Activated T-cell treated with anti-CD3 and anti-CD28 coated beads, Interleukin-2, amount 50 U/mL, for 24 hours (primary cell): ENCODE results near the gene RAPGEF1.

Source experiments
- DNase-seq: peaks from one replicate; pipeline ENCODE4 v3.0.0-alpha.2; 2020
- H3K27ac Mint-ChIP-seq: 2 replicates; pipeline ENCODE4 v1.8.0; 2020; ENCODE audit warnings: mild to moderate bottlenecking, mixed read lengths
- H3K27me3 Mint-ChIP-seq: 2 replicates; pipeline ENCODE4 v1.8.0; 2020; ENCODE audit warnings: mixed read lengths
- H3K36me3 Mint-ChIP-seq: 2 replicates; pipeline ENCODE4 v1.8.0; 2020; ENCODE audit warnings: low read depth, mixed read lengths
- H3K4me1 Mint-ChIP-seq: 2 replicates; pipeline ENCODE4 v1.8.0; 2020; ENCODE audit warnings: low read depth, mixed read lengths
- H3K4me3 Mint-ChIP-seq: 2 replicates; pipeline ENCODE4 v1.8.0; 2020; ENCODE audit warnings: mild to moderate bottlenecking, moderate library complexity, mixed read lengths
- H3K9me3 Mint-ChIP-seq: 2 replicates; pipeline ENCODE4 v1.8.0; 2020; ENCODE audit warnings: mixed read lengths

The RAPGEF1 gene

DNA sequence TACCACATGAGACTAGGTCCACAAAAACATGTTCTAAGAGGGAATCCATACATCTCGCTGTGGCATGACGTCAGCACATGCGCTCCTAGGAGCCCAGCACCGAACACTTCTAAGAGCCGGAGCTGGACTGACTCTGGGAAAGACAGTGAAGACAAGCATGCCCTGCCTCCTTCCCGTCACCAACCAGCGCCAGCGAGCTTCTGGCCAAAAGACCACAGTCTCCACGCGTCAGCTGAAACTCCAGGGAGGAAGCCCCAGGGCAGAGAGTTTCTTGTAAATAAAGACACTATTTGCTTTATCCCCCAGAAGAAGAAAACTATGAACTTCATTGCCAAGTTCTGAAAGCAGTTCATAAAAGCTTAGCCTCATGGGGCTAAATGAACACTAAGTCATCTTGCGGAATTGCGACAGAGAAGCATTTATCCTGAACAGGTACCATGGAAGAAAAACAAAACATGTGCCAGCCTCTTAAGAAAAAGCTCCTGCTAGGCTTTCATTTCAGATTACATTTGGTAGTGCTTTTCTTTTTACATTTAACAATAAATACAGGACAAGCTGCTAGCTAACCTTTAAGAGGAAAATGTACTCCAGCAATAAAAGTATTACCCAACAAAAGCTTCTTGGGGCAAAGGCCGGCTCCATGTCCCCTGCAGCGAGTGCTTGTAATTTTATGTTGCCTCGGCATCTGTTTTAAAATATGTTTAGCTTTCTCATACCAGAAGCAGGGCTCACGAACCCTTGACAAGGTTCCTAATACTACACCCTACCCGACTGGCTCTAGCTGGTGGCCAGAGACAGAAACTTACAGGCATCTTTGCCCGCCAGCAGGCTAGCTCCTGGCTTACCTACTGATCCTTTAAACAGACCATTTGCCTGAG, 98.0 kb downstream of the RAPGEF1 start:
- Mint-ChIP-seq H3K4me1 (peaks cover 73% of the 10 kb centered on the region), H3K9me3 (no peaks in the 10 kb centered on the region), H3K27ac (peak overlapping the region; percentile 91), H3K4me3 (no peak overlapping the region), H3K27me3 (no peaks in the 10 kb centered on the region), H3K36me3 (peaks cover 92% of the 10 kb centered on the region)
- DNase-seq: no peak

DNA sequence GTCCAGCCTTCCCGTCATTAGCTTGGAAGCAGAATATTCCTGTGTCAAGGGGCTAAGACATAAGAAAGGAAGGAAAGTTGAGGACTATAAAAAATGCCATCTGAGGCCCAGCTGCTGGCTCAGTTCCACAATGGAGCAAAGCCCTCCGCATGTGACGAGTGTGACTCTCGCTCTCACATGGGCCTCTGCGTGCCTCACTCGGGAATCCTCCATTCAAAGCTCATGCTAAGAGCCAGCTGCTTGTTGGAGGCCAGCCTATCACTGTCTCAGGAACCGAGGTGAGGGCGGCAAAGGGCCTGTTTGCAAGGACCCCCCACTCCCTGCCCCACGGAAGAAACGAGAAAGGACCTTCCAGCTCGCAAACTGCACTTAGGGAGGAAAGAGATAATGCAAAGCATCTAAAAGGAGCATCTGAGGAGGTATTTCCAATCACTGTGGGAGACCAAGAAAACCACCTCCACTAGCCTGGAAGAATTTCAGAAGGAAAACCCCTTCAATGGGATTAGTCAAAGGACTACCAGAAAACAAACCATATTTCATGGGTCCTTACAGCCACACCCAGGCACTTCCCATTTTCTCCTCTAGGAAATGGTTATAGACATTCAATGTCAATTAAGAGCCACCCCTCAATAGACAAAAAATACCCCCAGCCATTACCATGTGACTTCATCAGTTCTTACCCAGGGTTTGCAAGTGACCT, 99.3 kb downstream of the RAPGEF1 start:
- Mint-ChIP-seq H3K4me1 (peaks cover 77% of the 10 kb centered on the region), H3K27ac (peak overlapping the region; percentile 91), H3K36me3 (peaks cover 91% of the 10 kb centered on the region), H3K27me3 (no peaks in the 10 kb centered on the region), H3K9me3 (no peaks in the 10 kb centered on the region), H3K4me3 (no peak overlapping the region)
- no peak for DNase-seq

DNA sequence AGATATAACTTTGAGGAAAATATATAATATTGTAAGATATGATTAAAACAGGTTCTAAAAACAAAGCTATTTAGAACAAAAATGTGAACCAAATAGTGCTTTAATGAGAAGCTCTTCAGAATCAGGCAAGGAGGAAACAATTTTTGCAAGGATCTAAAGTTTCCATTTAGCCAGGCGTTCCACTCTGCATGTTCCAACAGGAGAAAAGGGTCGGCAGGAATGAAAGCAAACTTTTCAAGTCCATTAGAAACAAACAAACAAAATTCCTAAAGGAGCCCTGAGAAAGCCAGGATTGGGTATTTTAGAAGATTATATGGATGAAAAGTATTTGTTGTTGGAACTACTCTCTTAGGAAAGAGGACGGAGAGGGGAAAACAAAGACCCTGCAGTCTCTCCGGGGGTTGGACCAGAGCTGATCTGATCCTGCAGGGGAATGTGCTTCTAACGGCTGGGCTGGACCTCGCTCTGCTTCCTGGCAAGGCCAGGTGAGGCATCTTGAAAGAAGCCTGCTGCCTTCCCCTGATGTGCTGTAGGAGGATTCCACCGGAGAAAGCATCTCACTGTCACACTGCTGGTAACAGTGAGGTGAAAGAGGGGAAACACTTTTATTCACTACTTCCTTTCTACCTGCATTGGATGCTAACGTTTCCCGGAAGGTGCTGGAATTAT, 100.0 kb downstream of the RAPGEF1 start:
- peak overlapping the region; percentile 75 for H3K27ac Mint-ChIP-seq
- H3K9me3 Mint-ChIP-seq: no peaks in the 10 kb centered on the region
- peaks cover 77% of the 10 kb centered on the region for H3K4me1 Mint-ChIP-seq
- H3K4me3 Mint-ChIP-seq: no peak overlapping the region
- H3K36me3 Mint-ChIP-seq: peaks cover 94% of the 10 kb centered on the region
- no peak for DNase-seq
- no peaks in the 10 kb centered on the region for H3K27me3 Mint-ChIP-seq

DNA sequence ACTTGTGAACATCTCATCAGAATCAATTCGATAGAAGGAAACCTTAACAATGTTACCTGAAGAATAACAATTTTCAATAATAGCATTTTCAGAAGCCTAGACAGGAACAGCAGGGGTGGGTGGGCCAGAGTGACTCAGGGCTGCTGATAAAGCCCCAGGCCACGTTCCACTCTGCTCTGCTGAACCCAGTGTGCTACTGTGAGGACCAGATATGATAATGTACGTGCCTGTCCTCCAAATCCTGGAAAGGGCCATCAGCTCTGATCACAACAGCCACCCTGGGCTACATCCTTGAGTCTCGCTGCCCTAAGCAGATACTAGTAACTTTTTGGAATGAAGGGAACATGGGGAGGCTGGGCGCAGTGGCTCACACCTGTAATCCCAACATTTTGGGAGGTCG, 103.3 kb downstream of the RAPGEF1 start:
- Mint-ChIP-seq H3K4me1 (peaks cover 56% of the 10 kb centered on the region), H3K27me3 (no peaks in the 10 kb centered on the region), H3K4me3 (no peak overlapping the region), H3K36me3 (peaks cover 92% of the 10 kb centered on the region), H3K27ac (peak overlapping the region; percentile 92), H3K9me3 (no peaks in the 10 kb centered on the region)
- DNase-seq: no peak

DNA sequence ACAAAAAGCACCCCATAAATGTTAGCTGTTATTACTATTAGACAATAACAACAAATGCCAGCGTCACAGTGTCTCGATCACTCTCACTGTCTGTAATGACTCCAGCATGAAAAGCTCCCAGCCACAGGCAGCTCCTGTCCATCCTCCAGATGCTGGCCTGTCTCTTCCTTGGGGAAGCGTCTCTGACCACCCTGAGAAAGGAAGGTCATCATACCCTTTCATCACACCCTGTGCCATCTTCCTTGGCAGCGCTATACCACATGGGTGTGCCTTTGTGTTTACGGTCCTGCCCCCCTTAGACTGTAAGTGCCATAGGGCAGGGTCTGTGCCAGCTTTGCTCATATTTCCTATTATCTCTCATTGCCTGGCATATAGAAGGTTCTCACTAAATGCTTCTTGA, 104.0 kb downstream of the RAPGEF1 start:
- Mint-ChIP-seq H3K4me3 (no peak overlapping the region), H3K9me3 (no peaks in the 10 kb centered on the region), H3K36me3 (peaks cover 92% of the 10 kb centered on the region), H3K27me3 (no peaks in the 10 kb centered on the region), H3K27ac (peak overlapping the region; percentile 92), H3K4me1 (peaks cover 56% of the 10 kb centered on the region)
- DNase-seq: no peak

DNA sequence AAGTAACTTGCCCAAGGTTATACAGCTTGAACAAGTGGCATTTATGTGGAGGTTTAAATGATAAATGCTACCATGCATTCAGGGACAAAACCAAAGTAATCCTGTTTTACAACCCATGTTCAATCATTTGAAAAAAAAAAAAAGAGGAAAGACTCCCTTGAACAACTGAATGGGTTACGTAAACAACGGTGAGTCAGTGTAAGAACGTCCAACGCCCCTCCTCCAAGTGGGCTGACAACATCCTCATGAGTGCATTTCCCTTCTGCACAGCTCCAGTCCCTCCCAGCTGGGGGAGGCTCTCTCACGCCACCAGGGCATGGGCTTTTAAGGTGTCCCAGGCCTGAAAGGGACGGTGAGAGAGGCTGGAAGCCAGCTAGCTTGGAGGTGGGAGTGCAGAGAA, 104.6 kb downstream of the RAPGEF1 start:
- Mint-ChIP-seq H3K4me3 (peak overlapping the region; percentile 15), H3K27me3 (no peaks in the 10 kb centered on the region), H3K9me3 (no peaks in the 10 kb centered on the region), H3K36me3 (peaks cover 92% of the 10 kb centered on the region), H3K4me1 (peaks cover 56% of the 10 kb centered on the region), H3K27ac (peak overlapping the region; percentile 92)
- DNase-seq: peak; percentile 74

DNA sequence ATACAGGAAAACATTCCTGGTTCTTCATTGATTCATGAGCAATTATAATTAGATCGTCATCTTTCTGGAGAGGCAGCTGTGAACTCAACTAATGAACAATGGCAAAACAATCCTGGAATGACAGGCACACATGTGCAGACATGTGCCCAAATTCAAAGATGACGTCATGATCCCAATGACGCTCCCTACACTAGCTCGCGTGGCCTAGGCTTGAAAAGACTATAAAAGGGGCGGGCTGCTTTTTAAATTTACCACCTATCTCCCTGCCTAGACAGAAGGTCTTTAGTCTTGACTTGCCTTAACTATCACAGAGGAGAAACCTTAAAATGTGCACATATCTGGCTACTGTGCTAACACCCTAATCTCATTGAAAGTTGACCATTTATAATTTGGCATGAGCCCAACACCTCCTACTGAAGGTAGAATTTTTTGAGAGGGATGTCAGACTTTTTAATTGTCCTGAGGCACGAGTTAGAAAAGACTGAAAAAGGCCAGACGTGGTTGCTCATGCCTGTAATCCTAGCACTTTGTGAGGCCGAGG, 106.3 kb downstream of the RAPGEF1 start:
- Mint-ChIP-seq H3K4me3 (no peak overlapping the region), H3K27me3 (no peaks in the 10 kb centered on the region), H3K36me3 (peaks cover 92% of the 10 kb centered on the region), H3K27ac (peak overlapping the region; percentile 55), H3K9me3 (no peaks in the 10 kb centered on the region), H3K4me1 (peaks cover 64% of the 10 kb centered on the region)
- DNase-seq: no peak

DNA sequence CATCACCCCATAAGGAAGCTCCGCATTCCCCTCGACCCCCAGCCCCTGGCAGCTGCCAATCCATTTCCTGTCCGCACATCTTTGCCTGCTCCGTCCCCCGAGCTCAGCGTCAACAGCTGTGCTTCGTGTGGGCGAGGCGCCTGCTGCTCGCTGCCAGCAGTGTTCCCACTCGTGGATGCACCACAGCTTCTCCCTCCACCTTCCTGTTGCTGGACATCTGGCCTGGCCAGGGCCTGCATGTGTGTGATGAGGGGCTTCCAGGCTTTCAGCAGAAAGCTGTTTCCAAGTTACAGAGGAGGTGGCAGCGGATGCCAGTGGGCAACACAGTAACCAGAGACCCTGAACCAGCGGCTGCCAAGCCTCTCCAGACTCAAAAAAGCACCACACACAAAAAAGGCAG, 108.6 kb downstream of the RAPGEF1 start:
- Mint-ChIP-seq H3K4me3 (no peak overlapping the region), H3K36me3 (peaks cover 88% of the 10 kb centered on the region), H3K4me1 (peaks cover 69% of the 10 kb centered on the region), H3K27me3 (no peaks in the 10 kb centered on the region), H3K27ac (peak overlapping the region; percentile 71), H3K9me3 (no peaks in the 10 kb centered on the region)
- no peak for DNase-seq

DNA sequence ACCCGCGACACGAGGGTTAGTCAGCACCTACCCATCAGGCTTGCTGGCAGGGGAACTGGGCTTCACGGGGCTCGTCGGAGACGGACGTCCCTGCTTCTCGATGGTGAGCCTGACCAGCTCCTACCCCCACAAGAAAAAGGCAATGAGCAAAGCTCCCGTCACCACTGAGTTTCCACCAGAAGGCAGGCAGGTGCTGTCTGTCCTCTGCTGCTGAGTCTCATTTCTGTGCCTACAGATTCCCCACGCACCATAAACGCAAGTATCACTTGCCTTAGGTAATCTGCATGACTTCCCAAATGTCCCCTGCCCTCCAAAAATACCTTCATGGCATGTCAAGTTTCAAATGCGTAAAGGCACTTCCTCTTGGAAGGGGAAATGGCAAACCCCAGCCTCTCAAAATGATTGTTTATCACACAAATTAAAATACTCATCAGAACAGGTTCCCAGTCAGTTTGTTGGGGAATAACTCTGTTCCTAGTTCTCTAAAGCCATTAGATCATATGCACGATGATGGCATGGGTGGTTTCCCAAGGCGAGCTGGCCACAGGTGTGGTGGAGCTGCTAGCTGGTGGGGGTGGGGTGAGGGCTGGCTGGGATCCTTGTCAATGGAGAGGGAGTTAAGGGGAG, 109.6 kb downstream of the RAPGEF1 start:
- Mint-ChIP-seq H3K4me1 (peaks cover 65% of the 10 kb centered on the region), H3K36me3 (peaks cover 89% of the 10 kb centered on the region), H3K27ac (peak overlapping the region; percentile 71), H3K4me3 (no peak overlapping the region), H3K27me3 (no peaks in the 10 kb centered on the region), H3K9me3 (no peaks in the 10 kb centered on the region)
- DNase-seq: no peak

DNA sequence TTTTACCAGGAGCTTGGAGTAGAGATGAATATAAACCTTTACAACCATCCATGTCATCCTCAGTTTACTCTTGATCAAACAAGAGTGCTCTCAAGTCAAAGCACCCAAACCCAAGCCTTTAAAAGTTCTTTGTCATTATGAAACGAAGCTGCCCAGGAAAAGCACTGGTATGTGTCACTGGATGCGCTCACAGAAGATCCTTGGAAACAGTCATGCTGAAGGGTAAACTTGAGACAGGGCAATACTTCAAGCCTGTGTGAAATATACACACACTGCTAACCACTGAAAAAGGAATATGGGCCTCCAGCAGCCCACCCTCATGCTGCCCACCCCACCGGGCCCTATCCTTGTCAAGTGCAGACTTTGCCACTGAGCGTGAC, 110.1 kb downstream of the RAPGEF1 start:
- H3K4me3 Mint-ChIP-seq: no peak overlapping the region
- DNase-seq: no peak
- H3K4me1 Mint-ChIP-seq: peaks cover 60% of the 10 kb centered on the region
- H3K36me3 Mint-ChIP-seq: peaks cover 89% of the 10 kb centered on the region
- no peaks in the 10 kb centered on the region for H3K9me3 Mint-ChIP-seq
- peak overlapping the region; percentile 71 for H3K27ac Mint-ChIP-seq
- no peaks in the 10 kb centered on the region for H3K27me3 Mint-ChIP-seq

DNA sequence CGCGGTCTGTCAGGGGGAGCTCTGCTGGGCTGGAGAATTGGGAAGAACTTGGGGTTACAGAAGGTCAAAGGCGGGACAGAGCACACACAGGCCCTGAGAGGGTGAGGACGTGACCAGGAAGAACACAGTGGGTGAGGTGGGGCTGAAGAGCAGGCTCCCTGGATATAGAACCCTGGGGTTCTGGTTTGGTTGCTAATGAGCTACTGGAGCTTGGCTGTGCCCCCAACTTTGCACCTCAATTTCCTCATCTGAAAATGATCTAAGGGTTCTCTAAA, 110.7 kb downstream of the RAPGEF1 start:
- Mint-ChIP-seq H3K4me3 (no peak overlapping the region), H3K36me3 (peaks cover 91% of the 10 kb centered on the region), H3K9me3 (no peaks in the 10 kb centered on the region), H3K4me1 (peaks cover 58% of the 10 kb centered on the region), H3K27me3 (no peaks in the 10 kb centered on the region), H3K27ac (peak overlapping the region; percentile 90)
- DNase-seq: no peak

DNA sequence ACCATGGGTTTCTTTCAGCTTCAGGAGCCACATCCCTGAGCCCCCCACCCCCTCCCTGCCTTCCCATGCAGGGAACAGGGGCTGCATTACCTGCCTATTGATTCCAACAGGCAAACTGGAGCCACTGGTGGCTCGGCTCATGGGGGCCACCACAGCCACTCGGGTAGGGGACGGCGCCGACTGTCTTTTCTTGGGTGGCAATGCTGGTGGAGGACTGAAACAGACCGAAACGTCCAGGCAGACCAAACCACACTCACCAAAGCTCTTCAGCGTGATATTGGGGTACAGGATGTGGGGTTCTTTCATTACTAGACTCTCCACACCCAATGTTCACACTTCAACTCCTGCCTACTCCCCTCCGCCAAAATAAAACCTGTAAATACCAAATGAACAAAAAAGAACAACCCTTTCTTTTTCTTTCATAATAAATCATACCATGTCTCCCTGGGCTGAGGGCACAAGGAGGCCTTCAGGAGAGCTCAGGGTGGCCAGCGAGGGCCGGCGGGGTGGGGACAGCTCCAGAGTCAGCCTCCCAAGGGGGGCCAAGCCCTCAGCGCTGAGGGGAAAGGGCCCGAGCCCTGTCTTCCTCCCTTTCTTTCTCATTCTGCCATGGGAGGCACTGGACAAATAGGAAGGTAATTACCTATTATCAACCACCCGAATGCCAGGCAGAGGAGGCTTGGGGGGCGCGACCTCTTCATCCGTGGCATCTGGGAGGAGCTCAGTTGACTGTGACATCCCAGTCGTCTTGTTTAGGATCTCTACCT, 111.2 kb downstream of the RAPGEF1 start:
- Mint-ChIP-seq H3K4me1 (peaks cover 55% of the 10 kb centered on the region), H3K36me3 (peaks cover 91% of the 10 kb centered on the region), H3K27ac (peak overlapping the region; percentile 90), H3K27me3 (no peaks in the 10 kb centered on the region), H3K4me3 (no peak overlapping the region), H3K9me3 (no peaks in the 10 kb centered on the region)
- no peak for DNase-seq

DNA sequence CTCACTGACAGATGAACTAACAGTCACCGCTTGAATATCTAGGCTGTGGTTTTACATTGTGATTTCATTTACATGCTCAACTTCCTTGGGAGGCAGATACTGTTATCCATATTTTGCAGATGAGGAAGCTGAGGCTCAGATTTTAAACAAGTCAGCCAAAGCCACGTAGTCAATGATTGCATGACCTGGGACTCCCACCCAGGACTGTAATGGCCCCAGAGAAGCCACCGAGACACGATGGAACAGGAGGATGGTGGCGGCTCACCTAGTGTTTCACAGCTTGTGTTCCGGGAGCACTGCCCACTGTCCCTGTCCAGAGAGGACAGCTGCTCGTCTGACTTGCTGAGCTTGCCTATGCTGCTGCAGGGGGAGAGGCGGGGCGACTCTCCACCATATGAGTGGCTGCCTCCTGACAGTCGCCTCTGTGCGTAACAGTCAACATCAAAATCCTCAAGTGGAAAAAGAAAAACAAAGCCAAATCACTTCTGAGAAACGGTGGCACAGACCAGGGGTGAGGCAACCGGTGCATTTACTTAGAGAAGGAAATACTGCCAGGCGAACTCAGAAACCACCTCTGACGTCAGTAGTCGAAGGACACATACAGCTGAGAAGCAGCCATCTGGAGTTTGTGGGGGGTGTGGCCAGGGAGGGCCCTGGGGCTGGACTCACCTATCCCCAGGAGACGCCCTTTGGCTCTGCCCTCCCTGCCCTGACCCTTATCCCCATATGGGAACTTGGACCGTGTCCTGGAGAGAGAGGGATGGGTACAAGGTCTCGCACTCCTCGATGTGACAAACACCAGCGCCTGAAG, 112.0 kb downstream of the RAPGEF1 start:
- DNase-seq: peak; percentile 61
- Mint-ChIP-seq H3K9me3 (no peaks in the 10 kb centered on the region), H3K27me3 (no peaks in the 10 kb centered on the region), H3K36me3 (peaks cover 91% of the 10 kb centered on the region), H3K4me1 (peaks cover 51% of the 10 kb centered on the region), H3K4me3 (no peak overlapping the region), H3K27ac (peak overlapping the region; percentile 90)
